B cell (primary cell): Measurements from ENCODE around the gene AGFG2. TPM values are rescaled to one million over a fixed set of nuclear protein-coding genes. Genes with fewer than 3 reads are reported as not detected.

ENCODE experiments used
- ATAC-seq: fragments of 200-7000 bp; cut with Tn5 transposase; one replicate; pipeline ENCODE4 v1.10.0; 2021; ENCODE audit warnings: low read depth, mild to moderate bottlenecking, moderate number of reproducible peaks, moderate library complexity
- CTCF ChIA-PET: fragments of 350-600 bp; sonication (Branson Sonifier 250); formaldehyde crosslinking; loops from one replicate; lab custom pipeline; 2021; ENCODE audit warnings: antibody characterized with exemption, inconsistent platforms; lab: Charles Lee
- POLR2A ChIA-PET: fragments of 350-600 bp; sonication (Branson Sonifier 250); formaldehyde crosslinking; loops from one replicate; lab custom pipeline; 2021; ENCODE audit warnings: antibody characterized with exemption; lab: Charles Lee
- DNase-seq: peaks from one replicate; pipeline ENCODE4 v3.0.0; 2013
- H2AFZ ChIP-seq: 2 replicates; pipeline ENCODE4 v1.6.1; 2012; ENCODE audit warnings: mild to moderate bottlenecking, low read depth, low read length; ENCODE audit not compliant: insufficient read depth, poor library complexity, severe bottlenecking
- H3K27ac ChIP-seq, 2 donors: 1 replicate in 1 of 2; 2 replicates in 1 of 2; pipeline ENCODE4 v1.5.1; 2012 to 2013; ENCODE audit warnings: low read length in 2 of 2, mild to moderate bottlenecking in 2 of 2, moderate library complexity in 1 of 2
- H3K27me3 ChIP-seq, 4 experiments: fragments of 200-600 bp in 1 of 4; sonication (generic) in 1 of 4; replicated peaks in 1 of 4; 1 replicate in 2 of 4; 2 replicates in 2 of 4; pipeline versions ENCODE4 v1.6.1 to v1.7.0; 2013 to 2016; ENCODE audit warnings: low read length in 3 of 4, mild to moderate bottlenecking in 2 of 4, mixed read lengths in 1 of 4, moderate library complexity in 1 of 4; ENCODE audit not compliant: insufficient read depth in 4 of 4, control insufficient read depth in 3 of 4; ENCODE audit errors: control extremely low read depth in 1 of 4
- H3K36me3 ChIP-seq, 2 experiments: replicated peaks in 1 of 2; 1 replicate in 1 of 2; 2 replicates in 1 of 2; pipeline versions ENCODE4 v1.6.1 to v1.7.1; 2013; ENCODE audit warnings: low read length in 1 of 2; ENCODE audit not compliant: insufficient read depth in 2 of 2, control insufficient read depth in 1 of 2; ENCODE audit errors: control extremely low read depth in 1 of 2, extremely low read depth in 1 of 2
- H3K4me1 ChIP-seq, 2 donors: fragments of 200-600 bp in 1 of 2; sonication (generic) in 1 of 2; 1 replicate in 1 of 2; 2 replicates in 1 of 2; pipeline versions ENCODE4 v1.5.1 to v1.6.1; 2013 to 2017; ENCODE audit warnings: low read length in 2 of 2; ENCODE audit not compliant: control insufficient read depth in 2 of 2, insufficient read depth in 2 of 2
- H3K4me2 ChIP-seq: replicated peaks from 2 replicates; pipeline ENCODE3; 2012; ENCODE audit warnings: mild to moderate bottlenecking, low read depth, low read length; ENCODE audit not compliant: poor library complexity, severe bottlenecking
- H3K4me3 ChIP-seq, 5 experiments: fragments of 200-600 bp in 1 of 5; sonication (generic) in 1 of 5; 1 replicate in 3 of 5; 2 replicates in 2 of 5; pipeline versions ENCODE4 v1.5.1 to v1.7.0; 2011 to 2016; ENCODE audit warnings: low read length in 4 of 5, mild to moderate bottlenecking in 4 of 5, low read depth in 2 of 5, control low read depth in 1 of 5, moderate library complexity in 1 of 5; ENCODE audit not compliant: insufficient read depth in 1 of 5; ENCODE audit errors: control extremely low read depth in 1 of 5, extremely low read depth in 1 of 5
- H3K79me2 ChIP-seq: fragments of 200-600 bp; sonication (generic); one replicate; pipeline ENCODE4 v1.6.0; 2016; ENCODE audit warnings: low read length; ENCODE audit not compliant: control insufficient read depth, insufficient read depth
- H3K9ac ChIP-seq: fragments of 200-600 bp; sonication (generic); 2 replicates; pipeline ENCODE4 v1.6.1; 2017; ENCODE audit warnings: mild to moderate bottlenecking, low read length, moderate library complexity
- H3K9me3 ChIP-seq, 3 donors: one replicate each; pipeline versions ENCODE4 v1.6.1 to v1.7.1; 2013; ENCODE audit warnings: low read length in 2 of 3; ENCODE audit not compliant: control insufficient read depth in 2 of 3, insufficient read depth in 1 of 3; ENCODE audit errors: control extremely low read depth in 1 of 3
- H4K20me1 ChIP-seq: 2 replicates; pipeline ENCODE4 v1.6.0; 2012; ENCODE audit warnings: mild to moderate bottlenecking, low read length; ENCODE audit not compliant: insufficient read depth, control insufficient read depth, poor library complexity, severe bottlenecking
- H3K27ac Mint-ChIP-seq: one replicate; pipeline ENCODE4 v1.8.0; 2021; ENCODE audit warnings: mixed read lengths
- H3K27me3 Mint-ChIP-seq: one replicate; pipeline ENCODE4 v1.8.0; 2021; ENCODE audit warnings: mixed read lengths
- H3K4me1 Mint-ChIP-seq: one replicate; pipeline ENCODE4 v1.8.0; 2021; ENCODE audit warnings: mixed read lengths
- H3K4me3 Mint-ChIP-seq: one replicate; pipeline ENCODE4 v1.8.0; 2021; ENCODE audit warnings: mixed read lengths
- H3K9me3 Mint-ChIP-seq: one replicate; pipeline ENCODE4 v1.8.0; 2022; ENCODE audit warnings: mixed read lengths; ENCODE audit not compliant: insufficient read depth
- CTCF ChIP-seq: fragments of 200-600 bp; IDR thresholded peaks from one replicate; pipeline ENCODE4 v1.8.0; 2022; ENCODE audit warnings: antibody characterized with exemption, mild to moderate bottlenecking
- EZH2 ChIP-seq: IDR thresholded peaks from 2 replicates; pipeline ENCODE4 v1.6.1; 2012; ENCODE audit warnings: borderline replicate concordance, low read depth, mild to moderate bottlenecking, moderate library complexity, low read length; ENCODE audit not compliant: insufficient read depth, poor library complexity, severe bottlenecking
- WGBS: methylation state at CpG from one replicate; pipeline ENCODE4 v1.1.5; 2013; ENCODE audit warnings: missing lambda C conversion rate; ENCODE audit not compliant: insufficient coverage; 5-methylcytosine and 5-hydroxymethylcytosine counted together
- intact Hi-C: fragments of 100-400 bp; cut with micrococcal nuclease; formaldehyde crosslinking; loops from one replicate; pipeline ENCODE4 v1.10.0; 2022
- polyA plus RNA-seq: library from polyadenylated mRNA; depleted of rRNA; stranded (reverse); fragments of >200 nt; gene quantifications from 2 replicates; pipeline ENCODE4 v1.2.3, GENCODE V29; 2012
- total RNA-seq, 2 donors: library from RNA; stranded (reverse); fragments of 120-200 nt in 1 of 2; gene quantifications; 1 replicate in 1 of 2; 2 replicates in 1 of 2; pipeline versions ENCODE4 v1.2.3 to v1.2.4, GENCODE V29; 2013 to 2022

Gene AGFG2
- total and polyA plus RNA-seq, 2 donors (not counting 1 experiment from before 2014, with no cell fraction given) = 11.0 TPM

GRCh38 chr7:100506356-100506923 is 32.6 kb upstream of the AGFG2 start:
- Mint-ChIP-seq H3K27me3 (peaks cover 15% of the 10 kb centered on the region), H3K4me1 (no peaks in the 10 kb centered on the region), H3K4me3 (no peak overlapping the region), H3K9me3 (no peaks in the 10 kb centered on the region), H3K27ac (no peak overlapping the region)
- ChIA-PET CTCF (no interaction called here), POLR2A (interaction anchor here (0.7 kb wide), 1 partner anchor 78 kb away, joined by 8 read pairs; the partner anchor contains the start of gene ZCWPW1)
- Histone ChIP-seq H3K4me3 (no peak overlapping the region), H3K9ac (no peak overlapping the region), H2AFZ (no peak overlapping the region), H3K27ac (no peak overlapping the region), H3K4me1 (no peaks in the 10 kb centered on the region), H4K20me1 (no peaks in the 10 kb centered on the region), H3K79me2 (no peaks in the 10 kb centered on the region), H3K9me3 (peaks cover 0 to 3% (median 0%) of the 10 kb centered on the region in 3 donors), H3K27me3 (peaks cover 0 to 4% (median 0%) of the 10 kb centered on the region in 4 experiments), H3K36me3 (no peaks in the 10 kb centered on the region), H3K4me2 (no peak overlapping the region)
- DNase-seq (no peak), ATAC-seq (no peak)
- intact Hi-C loops = no loop called here
- TF ChIP-seq EZH2 = no peak
- no peak for TF ChIP-seq CTCF
- 68% methylated on average over 4 of the region's 8 CpGs for WGBS

- Histone ChIP-seq H3K4me3 (no peak overlapping the region), H2AFZ (no peak overlapping the region), H3K27ac (no peak overlapping the region), H3K9me3 (peaks cover 0 to 3% (median 0%) of the 10 kb centered on the region in 3 donors), H3K27me3 (peaks cover 0 to 4% (median 0%) of the 10 kb centered on the region in 4 experiments), H3K36me3 (no peaks in the 10 kb centered on the region), H3K4me1 (no peaks in the 10 kb centered on the region), H3K9ac (no peak overlapping the region), H3K79me2 (no peaks in the 10 kb centered on the region), H3K4me2 (no peak overlapping the region), H4K20me1 (no peaks in the 10 kb centered on the region)
- no peak for ATAC-seq
- no peaks in the 10 kb centered on the region for H3K9me3 Mint-ChIP-seq
- no peak for TF ChIP-seq CTCF
- no peak for TF ChIP-seq EZH2
- no peak overlapping the region for H3K27ac Mint-ChIP-seq
- intact Hi-C loops = no loop called here
- ChIA-PET CTCF (no interaction called here), POLR2A (no interaction called here)
- H3K4me3 Mint-ChIP-seq = no peak overlapping the region
- no peaks in the 10 kb centered on the region for H3K4me1 Mint-ChIP-seq
- DNase-seq = no peak
- peaks cover 18% of the 10 kb centered on the region for H3K27me3 Mint-ChIP-seq
- WGBS = 98% methylated on average over 9 of the region's 15 CpGs
These were observed 29.8 kb upstream of the AGFG2 start for GRCh38 chr7:100509231-100509630.
